Right lobe of liver (tissue), 6 donors: ENCODE data around the gene SCUBE1. TPM values are rescaled to one million over a fixed set of nuclear protein-coding genes. Genes with fewer than 3 reads are reported as not detected.

ENCODE experiments used
- ATAC-seq, 4 donors: fragments of 200-7000 bp; cut with Tn5 transposase; one replicate each; pipeline ENCODE4 v1.9.1; 2020; ENCODE audit warnings: mild to moderate bottlenecking in 4 of 4, moderate library complexity in 4 of 4
- DNase-seq, 3 donors: peaks; one replicate each; pipeline ENCODE4 v3.0.0-alpha.2; 2020
- H3K27ac ChIP-seq, 3 donors: fragments of 200-600 bp; one replicate each; pipeline ENCODE4 v1.8.0; 2022
- H3K27me3 ChIP-seq, 2 donors: fragments of 200-600 bp; one replicate each; pipeline ENCODE4 v1.8.0; 2022
- H3K36me3 ChIP-seq, 4 donors: fragments of 200-600 bp; sonication (generic) in 1 of 4; one replicate each; pipeline versions ENCODE4 v1.5.1 to v1.8.0; 2017 to 2022; ENCODE audit warnings: control low read depth in 1 of 4
- H3K4me1 ChIP-seq, 4 donors: fragments of 200-600 bp; sonication (generic) in 1 of 4; one replicate each; pipeline versions ENCODE4 v1.5.1 to v1.8.0; 2017 to 2022; ENCODE audit warnings: control low read depth in 1 of 4
- H3K4me3 ChIP-seq, 3 donors: fragments of 200-600 bp; one replicate each; pipeline ENCODE4 v1.8.0; 2022
- H3K9me3 ChIP-seq, 4 donors: fragments of 200-600 bp; sonication (generic) in 1 of 4; one replicate each; pipeline versions ENCODE4 v1.5.1 to v1.8.0; 2017 to 2022; ENCODE audit warnings: control low read depth in 1 of 4
- CTCF ChIP-seq, 4 donors: fragments of 200-600 bp in 3 of 4; fragments of 450-650 bp in 1 of 4; IDR thresholded peaks; one replicate each; pipeline versions ENCODE4 v1.5.1 to v1.8.0; 2016 to 2022; ENCODE audit warnings: antibody characterized with exemption in 4 of 4, mild to moderate bottlenecking in 2 of 4
- POLR2A ChIP-seq: fragments of 450-650 bp; IDR thresholded peaks from one replicate; pipeline ENCODE4 v1.6.1; 2017; ENCODE audit warnings: antibody characterized with exemption, mild to moderate bottlenecking
- WGBS: methylation state at CpG from one replicate; pipeline ENCODE4 v1.1.6; 2018; ENCODE audit warnings: low coverage, low lambda C conversion rate; ENCODE audit not compliant: insufficient coverage; ENCODE audit errors: missing lambda C conversion rate; 5-methylcytosine and 5-hydroxymethylcytosine counted together
- intact Hi-C, 2 donors: fragments of 100-400 bp; cut with DNase I; formaldehyde crosslinking; loops; one replicate each; pipeline versions ENCODE4 v1.11.2 to v1.14.1; 2022
- total RNA-seq, 6 experiments: library from RNA; depleted of rRNA in 2 of 6; stranded (reverse); fragments of >200 nt in 2 of 6; fragmentation: NEBNext Ultra II Directional in 3 of 6; extraction: Animal tissue kit (Norgen Biotek cat#: 25700) in 3 of 6; gene quantifications; one replicate each; pipeline versions ENCODE4 v1.1.0 to v1.2.4, GENCODE V29; 2016 to 2023
- donor health status: DM: no; HTN: yes; CAD: no.
- donor health status: DM: no; HTN: no; CAD: no.
- donor health status: DM: no; HTN: no; CAD: no.
- donor health status: DM: no; HTN: yes; CAD: no.
- donor health status: DM: no; HTN: yes; CAD: no.

SCUBE1 gene
- total RNA-seq, 6 experiments from 2014 or later: 0.73 to 11.7 (median 2.7) TPM

- no peak for ATAC-seq
- Histone ChIP-seq H3K36me3 (no peaks in the 10 kb centered on the region), H3K27ac (no peak overlapping the region), H3K9me3 (no peaks in the 10 kb centered on the region), H3K4me1 (peaks cover 0 to 8% (median 0%) of the 10 kb centered on the region in 4 donors), H3K4me3 (no peak overlapping the region), H3K27me3 (no peaks in the 10 kb centered on the region)
- WGBS: 62% methylated on average over 4 of the region's 16 CpGs
- no peak for TF ChIP-seq CTCF (IDR thresholded peaks at IDR 0.05)
- no peak for TF ChIP-seq POLR2A
- no peak for DNase-seq
- intact Hi-C loops: no loop called here
Observed at GRCh38 chr22:43296276-43296902, 46.8 kb downstream of the SCUBE1 start.

GRCh38 chr22:43295660-43296059 lies 47.5 kb downstream of the SCUBE1 start:
- intact Hi-C loops: no loop called here
- Histone ChIP-seq H3K4me1 (peaks cover 0 to 8% (median 0%) of the 10 kb centered on the region in 4 donors), H3K9me3 (no peaks in the 10 kb centered on the region), H3K4me3 (no peak overlapping the region), H3K27me3 (no peaks in the 10 kb centered on the region), H3K36me3 (no peaks in the 10 kb centered on the region), H3K27ac (no peak overlapping the region)
- 20% methylated on average over 1 of the region's 6 CpGs for WGBS
- TF ChIP-seq CTCF (IDR thresholded peaks at IDR 0.05): no peak
- no peak for TF ChIP-seq POLR2A
- no peak for ATAC-seq
- DNase-seq: no peak

GRCh38 chr22:43295173-43295572 lies 48.0 kb downstream of the SCUBE1 start:
- DNase-seq (no peak), ATAC-seq (no peak)
- intact Hi-C loops: no loop called here
- Histone ChIP-seq H3K36me3 (no peaks in the 10 kb centered on the region), H3K27me3 (no peaks in the 10 kb centered on the region), H3K27ac (no peak overlapping the region), H3K9me3 (no peaks in the 10 kb centered on the region), H3K4me1 (peaks cover 0 to 8% (median 0%) of the 10 kb centered on the region in 4 donors), H3K4me3 (no peak overlapping the region)
- TF ChIP-seq CTCF (IDR thresholded peaks at IDR 0.05) (no peak), POLR2A (no peak)
- WGBS: 64% methylated on average over 2 of the region's 6 CpGs

GRCh38 chr22:43293655-43294392 lies 49.3 kb downstream of the SCUBE1 start:
- WGBS: 65% methylated on average over 9 of the region's 15 CpGs
- peak in 2 of 4 donors; percentile 30 to 45 for ATAC-seq
- no peak overlapping the region for H3K27ac ChIP-seq

More at GRCh38 chr22:43293655-43294392, 49.3 kb downstream of the SCUBE1 start:
- TF ChIP-seq POLR2A: no peak
- TF ChIP-seq CTCF (IDR thresholded peaks at IDR 0.05): no peak
- Histone ChIP-seq H3K4me1 (peaks cover 0 to 8% (median 0%) of the 10 kb centered on the region in 4 donors), H3K4me3 (no peak overlapping the region), H3K36me3 (no peaks in the 10 kb centered on the region), H3K27me3 (no peaks in the 10 kb centered on the region), H3K9me3 (no peaks in the 10 kb centered on the region)
- intact Hi-C loops: no loop called here
- DNase-seq: no peak
